GM06990 (cell line): Measurements from ENCODE around the gene CAV2.

Experiments used
- DNase-seq: peaks from one replicate; pipeline ENCODE4 v3.0.0-alpha.2; 2011; ENCODE audit not compliant: insufficient read length; ENCODE audit errors: extremely low read depth
- H3K27me3 ChIP-seq: replicated peaks from 2 replicates; pipeline ENCODE4 v1.6.0; 2011; ENCODE audit warnings: low read length; ENCODE audit not compliant: control insufficient read depth, insufficient read depth
- H3K36me3 ChIP-seq: 2 replicates; pipeline ENCODE4 v1.5.1; 2011; ENCODE audit warnings: low read length; ENCODE audit not compliant: control insufficient read depth, insufficient read depth
- H3K4me3 ChIP-seq: replicated peaks from 2 replicates; pipeline ENCODE4 v1.5.1; 2011; ENCODE audit warnings: low read depth, mild to moderate bottlenecking, control low read depth, low read length
- CTCF ChIP-seq: IDR thresholded peaks from 2 replicates; pipeline ENCODE4 v1.5.1; 2011; ENCODE audit warnings: low read length, control low read depth, mild to moderate bottlenecking, inconsistent platforms; ENCODE audit not compliant: insufficient read depth, poor library complexity, severe bottlenecking

Gene CAV2

GRCh38 chr7:116496653-116497052, 2.9 kb upstream of the CAV2 start:
- DNase-seq = no peak
- no peaks in the 10 kb centered on the region for H3K36me3 ChIP-seq
- H3K27me3 ChIP-seq = no peaks in the 10 kb centered on the region; the same call in 1 of the 2 replicates
- TF ChIP-seq CTCF = no peak
- no peak overlapping the region for H3K4me3 ChIP-seq

- Histone ChIP-seq H3K36me3 (no peaks in the 10 kb centered on the region), H3K4me3 (no peak overlapping the region), H3K27me3 (no peaks in the 10 kb centered on the region; the same call in 1 of the 2 replicates)
- no peak for TF ChIP-seq CTCF
- DNase-seq = no peak
Observed at GRCh38 chr7:116497708-116498107, 1.8 kb upstream of the CAV2 start.

- Histone ChIP-seq H3K27me3 (peaks cover 2% of the 10 kb centered on the region), H3K36me3 (no peaks in the 10 kb centered on the region), H3K4me3 (peak overlapping the region; percentile 49)
- no peak for TF ChIP-seq CTCF
- DNase-seq = peak; percentile 8
Observed at GRCh38 chr7:116500078-116500853, 728 bp downstream of the CAV2 start.

- TF ChIP-seq CTCF = no peak
- peaks cover 2% of the 10 kb centered on the region for H3K27me3 ChIP-seq
- DNase-seq = no peak
- no peak overlapping the region for H3K4me3 ChIP-seq
- H3K36me3 ChIP-seq = no peaks in the 10 kb centered on the region
Observed at GRCh38 chr7:116501425-116502167, 2.1 kb downstream of the CAV2 start.

- Histone ChIP-seq H3K4me3 (no peak overlapping the region), H3K27me3 (peaks cover 2% of the 10 kb centered on the region), H3K36me3 (no peaks in the 10 kb centered on the region)
- DNase-seq = no peak
- no peak for TF ChIP-seq CTCF
Observed at GRCh38 chr7:116502201-116503096, 2.9 kb downstream of the CAV2 start.
